ENCODE data around the gene SH3GLB2.
"Not testable (repeated sequence)": the region's sequence is repeated elsewhere in the genome, so short reads cannot be mapped to it uniquely, and the experiment has no call there.

Gene SH3GLB2

DNA sequence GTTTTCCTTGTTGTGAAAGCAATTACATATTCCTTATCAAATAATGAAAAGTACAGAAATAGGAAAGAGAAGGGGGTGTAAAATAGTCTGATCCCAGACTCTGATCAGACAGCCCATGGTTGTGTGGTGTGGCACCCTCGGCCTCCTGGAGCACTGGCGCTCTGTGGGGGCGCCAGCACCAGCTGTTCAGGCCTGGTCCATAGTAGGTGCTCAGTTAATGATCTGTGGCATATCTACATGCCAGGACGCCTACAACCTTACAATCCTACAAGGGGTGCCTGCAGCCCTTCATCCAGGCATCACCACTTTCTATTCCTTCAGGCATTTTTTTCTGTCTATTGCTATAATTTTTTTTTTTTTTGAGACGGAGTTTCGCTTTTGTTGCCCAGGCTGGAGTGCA is 24.9 kb upstream of the SH3GLB2 start:
- DNase-seq (ENCODE audit: low spot score) = no peak

DNA sequence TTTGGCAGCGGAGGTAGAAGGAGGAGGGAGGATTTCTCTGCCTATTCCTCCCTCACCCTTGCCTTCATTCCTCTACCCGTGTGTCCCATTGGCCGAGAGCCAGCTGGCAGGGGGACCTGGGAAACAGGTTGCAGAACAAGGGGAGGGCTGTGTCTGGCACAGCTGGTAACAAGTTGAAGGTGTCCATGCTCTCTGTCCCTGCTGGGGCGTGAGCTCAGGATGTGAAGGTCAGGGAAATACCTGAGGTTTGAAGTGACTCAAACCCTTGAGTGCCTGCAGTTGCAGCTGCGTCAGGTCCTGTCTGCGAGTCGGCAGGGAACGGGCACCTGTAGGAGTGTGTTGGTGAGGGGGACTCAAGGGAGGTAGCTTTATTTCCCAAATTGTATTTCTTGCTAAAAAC is 24.5 kb upstream of the SH3GLB2 start:
- DNase-seq (ENCODE audit: low spot score) = no peak

DNA sequence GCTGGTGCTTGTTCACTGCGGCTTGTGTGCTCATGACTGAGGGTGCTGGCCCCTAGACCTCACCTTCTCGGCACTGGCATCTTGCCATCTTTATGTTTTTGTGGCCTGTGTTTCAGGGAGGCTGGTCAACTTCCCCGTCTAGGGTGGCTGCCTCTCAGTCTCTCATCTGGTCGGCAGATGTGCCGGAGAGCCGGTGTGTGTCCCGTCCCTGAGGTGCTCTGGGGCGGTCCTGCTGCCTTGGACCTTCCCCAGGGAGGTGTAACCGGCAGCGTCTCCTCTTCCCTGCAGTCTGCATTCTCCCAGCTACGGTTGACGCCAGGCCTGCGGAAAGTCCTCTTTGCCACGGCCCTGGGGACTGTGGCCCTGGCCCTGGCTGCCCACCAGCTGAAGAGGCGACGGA is 13.9 kb upstream of the SH3GLB2 start:
- no peak for DNase-seq (ENCODE audit: low spot score)

DNA sequence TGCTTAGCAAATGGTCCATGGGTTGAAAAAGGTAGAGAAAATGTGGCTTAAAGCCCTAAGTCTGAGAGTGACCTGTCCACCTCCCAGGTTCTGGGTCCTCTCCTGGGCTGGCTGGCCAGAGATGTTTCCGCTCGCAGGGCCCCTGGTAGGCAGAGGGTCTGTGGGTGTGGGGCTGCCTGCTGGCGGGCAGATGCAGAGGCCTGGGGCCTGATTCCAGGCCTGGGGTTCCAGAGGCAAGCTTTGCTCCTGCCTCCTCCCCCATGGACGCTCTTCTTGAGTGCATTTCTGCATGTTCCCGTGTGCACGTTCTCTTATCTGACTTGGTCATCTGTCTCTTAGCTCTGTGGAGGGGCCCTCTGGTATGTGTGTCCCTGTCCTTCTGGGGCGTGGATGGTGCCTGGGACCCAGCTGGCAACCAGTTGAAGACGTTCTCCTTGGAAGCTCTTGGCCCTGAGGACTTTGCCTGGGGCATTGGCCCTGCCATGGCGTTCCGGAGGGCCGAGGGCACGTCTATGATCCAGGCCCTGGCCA is 12.0 kb upstream of the SH3GLB2 start:
- no peak for DNase-seq (ENCODE audit: low spot score)

DNA sequence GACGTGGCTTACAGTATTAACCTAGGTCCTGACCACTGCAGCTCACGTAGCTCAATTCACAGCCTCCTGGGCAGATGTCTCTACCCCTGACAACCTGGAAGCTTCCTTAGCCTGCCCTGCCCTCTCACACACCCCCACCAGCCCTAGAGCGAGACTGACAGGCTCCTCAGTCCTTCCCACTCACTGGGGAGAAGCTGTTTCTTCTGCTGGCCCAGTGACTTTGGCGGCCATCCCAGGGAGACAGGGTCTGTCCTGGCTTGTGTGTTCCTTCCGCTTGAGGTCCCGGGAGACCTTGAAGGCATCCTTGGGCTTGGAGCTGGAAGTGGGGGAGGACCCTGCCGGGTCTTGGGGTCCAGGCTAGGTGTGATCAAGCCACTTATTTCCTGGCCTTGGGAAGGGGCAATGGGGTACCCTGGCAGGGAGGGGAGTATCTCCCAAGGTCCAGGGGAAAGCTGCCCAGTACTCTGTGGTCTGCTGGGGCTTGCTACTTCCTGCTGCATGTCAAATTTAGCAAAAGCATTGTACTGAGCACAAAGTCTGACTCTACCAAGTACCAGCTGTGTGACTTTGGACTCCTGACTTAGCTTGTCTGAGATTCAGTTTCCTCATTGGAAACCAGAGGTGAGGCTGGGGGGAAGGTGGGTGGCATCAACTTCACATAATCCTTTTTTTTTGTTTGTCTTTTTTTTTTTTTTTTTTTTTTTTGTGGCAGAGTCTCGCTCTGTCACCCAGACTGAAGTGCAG is 10.2 kb upstream of the SH3GLB2 start:
- DNase-seq (ENCODE audit: low spot score) = peak; percentile 45

DNA sequence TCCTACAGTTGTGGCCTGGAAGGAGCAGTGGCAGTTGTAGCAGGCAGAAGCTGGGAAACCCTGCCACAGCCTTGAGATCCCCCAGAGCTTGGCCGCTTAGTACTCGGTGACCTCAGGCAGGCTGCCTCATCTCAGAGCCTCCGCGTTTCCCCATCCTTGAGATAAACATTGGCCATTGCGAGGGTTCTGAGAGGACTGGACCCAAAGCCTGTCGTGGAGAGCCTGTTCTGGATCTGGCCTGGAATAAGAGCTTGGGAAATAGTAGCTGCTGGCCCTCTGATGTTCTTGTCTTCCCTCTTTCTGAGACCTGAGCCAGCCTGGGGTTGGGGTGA is 9.6 kb upstream of the SH3GLB2 start:
- DNase-seq (ENCODE audit: low spot score) = no peak

DNA sequence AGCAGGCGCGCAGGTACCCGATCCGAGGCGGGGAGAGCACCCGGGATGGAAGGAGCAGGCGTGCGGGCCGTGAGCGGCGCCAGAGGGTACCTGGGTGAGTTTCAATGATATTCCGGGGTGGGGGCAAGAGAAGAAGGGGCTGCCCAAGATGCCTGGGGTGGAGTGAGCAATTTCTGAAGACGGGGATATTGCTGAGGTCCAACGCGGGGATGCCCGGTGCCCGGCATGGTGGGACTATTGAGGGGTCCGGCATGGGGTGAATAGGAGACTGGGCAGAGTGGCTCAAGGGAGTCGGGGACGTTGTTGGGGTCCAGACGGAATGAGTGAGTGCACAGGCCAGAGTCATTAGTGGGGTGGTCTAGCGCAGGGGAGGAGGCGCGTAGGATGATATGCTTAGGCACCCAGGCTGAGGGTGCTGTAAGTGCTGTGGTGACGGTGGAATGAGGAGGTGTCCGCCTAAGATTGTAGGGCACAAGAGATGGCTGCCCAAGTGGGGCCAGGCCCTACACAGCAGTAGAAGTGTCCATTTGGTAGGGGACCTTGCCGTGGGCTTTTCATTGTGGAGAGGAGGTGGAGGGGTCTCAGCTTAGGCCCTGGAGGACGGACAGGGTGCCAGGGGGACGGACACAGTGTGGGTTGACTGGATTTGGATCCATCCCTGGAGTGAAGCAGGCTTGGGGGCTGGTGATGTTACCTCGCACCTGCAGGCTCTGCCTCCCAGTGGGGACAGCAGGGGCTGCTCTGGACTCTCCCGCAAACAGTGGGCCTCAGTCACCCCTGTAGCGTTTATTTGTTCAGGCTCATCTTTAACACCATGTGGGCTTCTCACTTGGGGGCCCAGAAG is 9.0 kb upstream of the SH3GLB2 start:
- no peak for DNase-seq (ENCODE audit: low spot score)

DNA sequence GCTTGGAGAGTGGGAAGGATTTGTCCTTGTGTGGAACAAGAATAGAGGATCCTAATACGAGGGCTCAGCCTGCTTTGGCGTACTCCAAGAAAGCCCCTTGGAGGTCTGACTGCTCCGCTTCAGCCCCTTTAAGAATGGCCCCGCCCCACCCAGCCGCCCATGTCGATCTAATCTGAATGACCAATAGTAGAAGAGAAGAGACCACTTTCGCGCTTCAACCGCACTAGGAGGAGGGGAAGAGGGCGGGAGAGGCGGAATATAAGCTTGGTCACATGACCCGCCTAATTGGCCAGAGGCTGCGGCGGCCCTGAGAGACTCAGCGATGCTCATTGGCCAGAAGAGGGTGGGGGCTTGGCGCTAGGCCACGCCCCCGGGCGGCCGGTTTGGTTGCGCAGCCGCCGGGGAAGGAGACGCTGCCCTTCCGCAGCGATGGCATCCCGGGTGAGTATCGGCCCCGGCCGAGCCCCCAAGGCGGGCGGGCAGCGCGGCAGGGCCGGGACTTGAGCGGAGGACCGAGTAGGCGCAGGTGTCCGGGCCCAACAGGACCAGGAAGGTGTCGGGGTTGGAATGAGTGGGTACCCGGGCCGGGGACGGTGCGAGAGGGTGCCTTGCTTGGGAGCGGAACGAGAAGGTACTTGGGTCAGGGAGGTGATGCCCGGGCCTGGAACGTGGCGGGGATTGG is 8.3 kb upstream of the SH3GLB2 start, which contains the start of gene MIGA2:
TSS of gene MIGA2 (plus strand) at position 386 of the 682 bp plus-strand sequence. CDS start 3,969 bp downstream, outside the sequence.
- DNase-seq (ENCODE audit: low spot score) = peak; percentile 100

DNA sequence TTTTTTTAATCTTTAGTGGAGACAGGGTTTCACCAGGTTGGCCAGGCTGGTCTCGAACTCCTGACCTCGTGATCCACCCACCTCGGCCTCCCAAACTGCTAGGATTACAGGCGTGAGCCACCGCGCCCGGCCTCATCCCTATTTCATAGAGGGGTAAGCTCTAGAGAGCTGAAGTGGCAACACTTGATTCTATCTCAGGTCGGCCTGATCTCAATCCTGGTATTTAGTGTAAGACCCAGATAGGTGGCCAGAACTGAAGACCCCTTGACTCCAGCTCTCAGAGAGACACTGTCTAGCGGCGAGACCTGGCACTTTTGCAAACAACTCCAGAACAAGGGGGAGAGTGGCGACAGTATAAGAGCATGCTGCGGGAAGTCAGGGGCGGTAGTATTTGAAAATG is 7.7 kb upstream of the SH3GLB2 start:
- not testable (repeated sequence) for DNase-seq (ENCODE audit: low spot score)

DNA sequence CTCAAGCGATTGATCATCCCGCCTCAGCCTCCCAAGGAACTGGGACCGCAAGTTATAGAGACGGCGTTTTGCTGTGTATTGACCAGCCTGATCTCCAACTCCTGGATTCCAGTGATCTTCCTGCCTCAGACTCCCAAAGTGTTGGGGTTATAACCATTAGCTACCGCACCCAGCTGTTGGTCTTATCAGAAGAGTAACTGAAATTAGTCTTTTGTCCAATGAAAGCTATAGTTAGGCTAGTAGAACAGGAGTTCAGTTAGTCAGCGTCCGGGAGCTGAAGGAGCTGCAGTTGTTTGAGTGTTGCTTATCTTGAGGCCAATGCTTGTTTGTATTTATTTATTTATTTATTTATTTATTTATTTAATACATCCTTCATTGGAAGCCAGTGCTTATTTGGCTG is 5.1 kb upstream of the SH3GLB2 start:
- DNase-seq (ENCODE audit: low spot score) = no peak

DNA sequence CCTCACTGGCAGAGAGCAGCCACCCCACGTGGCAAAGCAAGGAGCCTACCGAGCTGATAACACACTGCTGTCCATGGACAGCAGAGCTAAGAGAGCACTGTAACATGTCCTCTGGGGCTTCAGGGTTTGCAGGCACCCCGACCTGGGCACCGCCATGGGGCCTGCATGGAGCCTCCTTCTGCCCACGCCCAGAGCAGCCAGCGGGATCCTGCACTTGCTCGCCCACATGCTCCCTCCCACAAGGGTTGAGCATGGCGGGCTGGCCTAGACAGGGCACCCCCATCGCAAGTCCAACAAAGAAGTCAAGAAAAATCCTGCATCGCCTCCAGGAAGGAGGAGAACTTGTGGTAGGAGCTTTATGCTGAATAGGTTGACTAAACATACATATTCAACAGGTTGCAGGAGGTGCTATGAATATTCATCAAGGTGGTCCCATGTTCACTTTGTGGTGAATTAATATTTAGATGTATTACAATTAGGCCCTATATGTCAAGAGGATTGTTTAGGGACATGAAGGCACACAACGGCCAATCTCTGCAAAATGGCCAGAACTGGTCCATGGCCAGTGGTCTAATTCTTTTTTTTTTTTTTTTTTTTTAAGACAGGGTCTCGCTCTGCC is 4.5 kb upstream of the SH3GLB2 start:
- DNase-seq (ENCODE audit: low spot score) = no peak

DNA sequence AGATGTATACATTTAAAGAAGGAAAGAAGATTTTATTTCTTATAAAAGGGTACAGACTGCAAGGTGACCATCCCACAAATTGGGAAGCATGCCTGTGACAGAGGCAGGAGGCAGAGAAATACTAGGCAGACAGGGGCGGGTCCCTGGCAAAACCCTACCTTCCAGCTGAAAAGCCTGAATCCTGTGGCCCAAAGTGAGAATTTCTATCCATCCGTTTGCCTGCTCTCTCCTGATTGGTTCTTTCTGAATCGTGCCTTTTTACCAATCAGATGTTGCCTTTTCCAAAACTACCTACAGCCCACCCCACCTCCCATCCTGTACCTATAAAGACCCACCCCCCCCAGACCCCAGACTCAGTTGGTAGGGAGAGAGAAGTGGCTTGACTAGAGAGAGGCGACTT is 3.4 kb upstream of the SH3GLB2 start:
- DNase-seq (ENCODE audit: low spot score) = no peak

DNA sequence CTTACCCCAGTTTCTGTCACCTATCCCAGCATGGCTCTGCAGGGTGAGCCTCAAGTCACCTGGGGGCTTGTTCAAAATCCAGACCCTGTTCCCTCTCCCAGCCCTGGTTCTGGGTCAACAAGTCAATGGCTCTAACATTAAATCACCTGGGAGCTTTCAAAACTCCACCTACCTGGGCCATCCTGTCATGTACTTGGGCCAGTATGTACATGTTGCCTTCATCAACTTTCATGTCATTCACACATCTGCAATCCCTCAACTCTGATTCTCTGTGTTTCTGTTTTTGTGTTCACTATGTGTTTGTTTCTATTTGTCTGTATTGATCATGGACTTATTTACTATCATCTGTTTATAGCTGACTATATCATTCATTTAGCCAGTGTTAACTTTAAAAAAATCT is 2.1 kb upstream of the SH3GLB2 start:
- no peak for DNase-seq (ENCODE audit: low spot score)

DNA sequence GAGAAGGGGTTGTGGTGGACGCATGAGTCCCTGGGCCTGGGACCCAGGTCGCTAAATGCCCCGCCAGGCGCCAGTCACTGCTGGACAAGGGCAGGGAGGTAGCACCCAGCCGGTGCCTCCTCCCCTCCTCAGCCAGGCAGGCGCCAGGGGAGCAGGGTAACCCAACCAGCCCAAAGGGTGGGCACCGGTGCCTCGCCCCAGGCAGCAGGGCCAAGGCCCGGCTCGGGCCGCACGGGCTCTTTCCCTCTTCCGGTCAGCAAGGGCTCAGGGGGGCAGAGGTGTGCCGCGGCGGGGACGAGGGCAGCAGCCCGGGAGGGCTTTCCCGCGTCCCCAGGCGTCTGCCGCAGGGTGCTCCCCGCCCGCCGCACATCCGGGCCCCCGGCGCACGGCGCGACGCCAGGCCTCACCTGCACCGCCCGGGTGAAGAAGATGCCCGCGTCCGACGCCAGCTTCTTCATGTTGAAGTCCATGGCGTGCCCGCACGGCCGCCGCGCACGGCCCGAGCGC is 393 bp downstream of the SH3GLB2 start:
- no peak for DNase-seq (ENCODE audit: low spot score)

DNA sequence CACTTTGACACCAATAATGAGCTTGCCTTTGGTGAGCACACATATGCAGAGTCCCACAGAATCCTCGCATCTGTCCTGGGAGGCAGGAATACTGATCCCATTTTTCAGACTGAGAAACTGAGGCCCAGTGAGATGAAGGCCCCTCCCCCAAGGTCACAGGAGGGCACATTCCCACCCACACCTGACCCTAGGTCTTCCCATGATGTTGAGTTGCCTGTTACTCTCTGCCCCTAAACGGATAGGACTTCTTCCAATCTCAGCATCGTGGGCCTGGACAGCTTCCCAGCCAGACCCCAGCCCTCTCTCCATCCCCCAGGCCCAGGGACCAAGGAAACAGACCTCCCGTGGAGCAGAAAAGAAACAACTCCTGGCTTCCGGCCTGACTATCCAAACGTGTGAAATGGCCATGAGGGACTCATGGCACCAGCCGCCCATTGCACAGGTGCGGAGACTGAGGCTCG is 877 bp downstream of the SH3GLB2 start:
- DNase-seq (ENCODE audit: low spot score) = no peak

DNA sequence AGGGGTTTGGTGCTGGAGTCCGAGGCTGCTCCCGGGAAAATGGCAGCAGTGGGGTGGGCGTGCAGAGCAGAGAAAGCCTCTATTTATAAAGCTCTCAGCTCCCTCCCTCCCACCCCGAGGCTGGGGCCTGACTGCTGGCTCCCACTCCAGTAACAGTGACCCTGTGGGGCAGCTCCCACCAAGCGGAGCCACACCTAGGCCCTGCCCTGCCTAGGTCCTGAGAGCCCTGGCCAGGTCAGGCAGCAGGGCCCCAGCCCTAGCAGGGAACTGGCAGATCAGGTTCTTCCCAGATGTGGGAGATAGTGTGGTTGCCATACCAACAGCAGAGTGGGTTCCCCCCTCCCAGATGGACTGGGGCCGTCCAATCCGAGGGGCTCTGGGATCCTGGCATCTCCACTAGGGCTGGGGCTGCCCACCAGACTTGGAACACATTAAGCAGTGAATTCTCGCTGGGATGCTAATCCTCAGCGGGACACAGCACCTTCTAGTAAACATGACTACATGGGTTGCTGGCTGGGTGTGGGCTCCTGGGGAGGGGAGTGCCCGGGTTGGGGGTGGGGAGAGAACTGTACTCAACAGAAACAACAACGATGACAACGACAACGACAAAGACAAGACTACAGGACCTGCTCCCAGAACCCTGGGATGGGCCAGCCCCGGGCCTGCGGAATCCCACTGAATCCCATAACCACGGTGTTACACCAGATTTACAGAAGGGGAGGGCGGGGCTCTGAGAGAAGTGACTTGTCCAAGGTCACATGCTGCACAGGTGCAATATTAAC is 1.5 kb downstream of the SH3GLB2 start:
- DNase-seq (ENCODE audit: low spot score) = peak; percentile 55

DNA sequence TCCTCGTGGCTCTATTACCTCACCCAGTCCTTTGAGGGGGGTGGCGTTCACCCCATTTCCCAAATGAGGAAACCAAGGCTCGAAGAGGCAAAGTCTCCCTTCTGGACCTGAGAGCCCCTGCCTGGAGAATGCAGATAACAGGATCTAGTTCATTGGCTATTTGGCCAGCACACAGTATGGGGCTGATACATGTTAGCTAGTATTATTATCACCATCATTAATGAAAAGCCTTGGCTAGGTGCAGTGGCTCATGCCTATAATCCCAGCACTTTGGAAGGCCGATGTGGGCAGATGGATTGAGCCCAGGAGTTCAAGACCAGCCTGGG is 4.3 kb downstream of the SH3GLB2 start:
- no peak for DNase-seq (ENCODE audit: low spot score)

DNA sequence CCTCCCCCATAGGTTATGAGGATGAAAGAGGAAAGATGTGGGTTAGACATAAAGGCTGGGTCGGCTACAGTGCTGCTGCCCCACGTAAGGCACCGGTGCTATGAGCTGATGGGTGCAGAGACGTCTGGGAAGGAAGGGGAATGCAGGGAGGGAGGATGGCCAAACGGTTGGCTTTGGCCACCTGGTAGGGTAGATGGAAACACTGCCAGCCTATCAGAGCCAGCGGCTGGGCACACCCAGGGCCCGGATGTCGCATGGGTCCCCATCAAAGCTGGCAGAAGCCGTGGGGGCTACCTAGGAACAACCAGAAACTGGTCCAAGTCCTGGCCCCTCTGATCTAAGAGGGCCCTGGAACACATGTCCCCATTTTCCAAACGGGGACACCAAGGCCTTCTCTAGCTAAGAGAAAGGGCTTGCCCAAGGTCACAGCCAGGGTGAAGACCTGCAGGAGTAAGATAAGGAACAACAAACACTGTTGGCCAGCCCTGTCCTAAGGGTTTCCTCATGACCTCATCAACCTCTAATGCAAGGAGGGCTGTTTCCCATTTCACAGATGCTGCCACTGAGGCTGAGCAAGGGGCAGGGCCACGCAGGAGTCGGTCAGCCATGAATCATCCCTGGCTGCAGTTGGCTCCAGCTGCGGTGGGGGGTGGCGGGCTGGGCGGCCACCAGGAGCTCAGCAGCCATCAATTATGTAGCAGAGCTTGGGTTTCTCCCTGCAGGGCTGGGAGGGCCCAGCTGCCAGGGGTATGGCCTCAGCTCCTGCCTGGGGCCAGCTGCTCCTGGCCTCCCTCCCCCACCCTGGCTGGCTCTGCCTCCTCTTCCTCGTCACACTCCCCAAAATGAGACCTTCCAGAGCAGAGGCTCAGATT is 4.9 kb downstream of the SH3GLB2 start:
- peak; percentile 51 for DNase-seq (ENCODE audit: low spot score)

DNA sequence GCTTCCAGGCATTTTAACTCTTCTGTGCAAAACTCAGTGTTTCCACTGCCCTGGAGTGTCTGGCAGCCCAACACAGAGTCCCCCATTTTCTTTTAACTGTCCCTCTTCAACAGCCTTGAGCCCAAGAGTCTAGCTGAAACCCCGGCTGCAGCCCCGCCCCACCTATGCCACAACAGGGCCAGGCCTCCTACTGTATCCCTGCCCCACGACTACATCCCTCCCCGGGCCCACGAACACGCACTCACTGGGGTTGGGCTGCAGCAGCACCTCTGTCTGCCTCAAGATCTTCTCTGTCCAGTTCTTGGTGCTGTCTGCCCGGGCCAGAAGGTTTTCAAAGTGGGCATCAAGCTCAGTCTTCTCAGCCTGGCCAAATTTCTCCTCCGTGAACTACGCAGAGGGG is 6.1 kb downstream of the SH3GLB2 start:
- no peak for DNase-seq (ENCODE audit: low spot score)

DNA sequence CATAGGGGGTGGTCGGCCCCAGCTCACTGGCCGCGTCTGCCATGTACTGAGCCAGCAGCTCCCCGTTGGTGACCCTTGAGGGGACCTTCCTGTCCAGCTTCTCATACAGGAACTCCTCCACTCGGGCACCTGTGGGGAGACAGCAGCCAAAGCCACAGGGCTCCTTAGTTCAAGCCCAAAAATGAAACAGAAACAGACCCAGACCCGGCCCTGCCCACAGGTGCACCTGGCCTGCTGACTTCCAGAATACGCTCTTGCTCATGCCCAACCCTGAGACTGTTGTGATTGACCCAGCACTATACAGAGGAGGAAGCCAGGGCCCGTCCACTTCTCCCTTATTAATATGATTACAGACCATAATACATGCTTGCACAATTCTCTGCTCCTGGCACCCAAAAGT is 7.0 kb downstream of the SH3GLB2 start:
- DNase-seq (ENCODE audit: low spot score) = no peak

Data from Ammon's horn (tissue), 1 donor.